Measurements from ENCODE around the gene MROH2B. TPM values are rescaled to one million over a fixed set of nuclear protein-coding genes. Genes with fewer than 3 reads are reported as not detected.

Gene MROH2B
- polyA plus RNA-seq (not detected in 2 replicates), polyA minus RNA-seq (not detected in 2 replicates)

DNA sequence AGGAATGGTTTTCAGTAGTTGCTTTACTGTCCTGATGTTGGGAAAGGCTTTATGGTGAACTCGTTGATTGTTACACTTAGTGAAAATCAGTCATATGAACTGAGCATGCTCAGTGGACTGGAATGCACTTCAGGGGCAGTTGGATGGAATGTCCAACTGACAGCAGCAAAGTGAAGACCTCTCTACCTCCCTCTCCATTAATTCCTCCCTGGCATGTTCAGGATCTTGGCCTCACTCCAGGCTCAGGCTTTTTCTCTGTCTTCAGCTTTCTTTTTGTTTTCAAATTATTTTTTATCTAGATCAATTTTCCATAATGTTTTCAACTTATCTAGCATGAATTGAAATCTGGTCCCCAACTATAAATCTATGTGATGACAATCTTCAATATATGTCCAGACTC is at the start of gene MROH2B:
TSS of gene MROH2B (minus strand) at position 101 of the 400 bp plus-strand sequence. CDS start 490 bp downstream, outside the sequence.
- TF ChIP-seq, protein P1, sequence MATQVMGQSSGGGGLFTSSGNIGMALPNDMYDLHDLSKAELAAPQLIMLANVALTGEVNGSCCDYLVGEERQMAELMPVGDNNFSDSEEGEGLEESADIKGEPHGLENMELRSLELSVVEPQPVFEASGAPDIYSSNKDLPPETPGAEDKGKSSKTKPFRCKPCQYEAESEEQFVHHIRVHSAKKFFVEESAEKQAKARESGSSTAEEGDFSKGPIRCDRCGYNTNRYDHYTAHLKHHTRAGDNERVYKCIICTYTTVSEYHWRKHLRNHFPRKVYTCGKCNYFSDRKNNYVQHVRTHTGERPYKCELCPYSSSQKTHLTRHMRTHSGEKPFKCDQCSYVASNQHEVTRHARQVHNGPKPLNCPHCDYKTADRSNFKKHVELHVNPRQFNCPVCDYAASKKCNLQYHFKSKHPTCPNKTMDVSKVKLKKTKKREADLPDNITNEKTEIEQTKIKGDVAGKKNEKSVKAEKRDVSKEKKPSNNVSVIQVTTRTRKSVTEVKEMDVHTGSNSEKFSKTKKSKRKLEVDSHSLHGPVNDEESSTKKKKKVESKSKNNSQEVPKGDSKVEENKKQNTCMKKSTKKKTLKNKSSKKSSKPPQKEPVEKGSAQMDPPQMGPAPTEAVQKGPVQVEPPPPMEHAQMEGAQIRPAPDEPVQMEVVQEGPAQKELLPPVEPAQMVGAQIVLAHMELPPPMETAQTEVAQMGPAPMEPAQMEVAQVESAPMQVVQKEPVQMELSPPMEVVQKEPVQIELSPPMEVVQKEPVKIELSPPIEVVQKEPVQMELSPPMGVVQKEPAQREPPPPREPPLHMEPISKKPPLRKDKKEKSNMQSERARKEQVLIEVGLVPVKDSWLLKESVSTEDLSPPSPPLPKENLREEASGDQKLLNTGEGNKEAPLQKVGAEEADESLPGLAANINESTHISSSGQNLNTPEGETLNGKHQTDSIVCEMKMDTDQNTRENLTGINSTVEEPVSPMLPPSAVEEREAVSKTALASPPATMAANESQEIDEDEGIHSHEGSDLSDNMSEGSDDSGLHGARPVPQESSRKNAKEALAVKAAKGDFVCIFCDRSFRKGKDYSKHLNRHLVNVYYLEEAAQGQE (IDR thresholded peaks at IDR 0.05; ENCODE audit: borderline replicate concordance), result no peak
- TF ChIP-seq SMC3 (conservative IDR thresholded peaks at IDR 0.05; ENCODE audit: poor library complexity), result no peak
- TF ChIP-seq MXI1 (conservative IDR thresholded peaks at IDR 0.05; ENCODE audit: poor library complexity, severe bottlenecking), result no peak
- TF ChIP-seq TAF1 (IDR thresholded peaks at IDR 0.05; ENCODE audit: low read depth), result no peak
- no peak for TF ChIP-seq RAD21 (conservative IDR thresholded peaks at IDR 0.05)
- no peak for TF ChIP-seq POLR2AphosphoS5 (IDR thresholded peaks at IDR 0.05)
- TF ChIP-seq, protein P2, sequence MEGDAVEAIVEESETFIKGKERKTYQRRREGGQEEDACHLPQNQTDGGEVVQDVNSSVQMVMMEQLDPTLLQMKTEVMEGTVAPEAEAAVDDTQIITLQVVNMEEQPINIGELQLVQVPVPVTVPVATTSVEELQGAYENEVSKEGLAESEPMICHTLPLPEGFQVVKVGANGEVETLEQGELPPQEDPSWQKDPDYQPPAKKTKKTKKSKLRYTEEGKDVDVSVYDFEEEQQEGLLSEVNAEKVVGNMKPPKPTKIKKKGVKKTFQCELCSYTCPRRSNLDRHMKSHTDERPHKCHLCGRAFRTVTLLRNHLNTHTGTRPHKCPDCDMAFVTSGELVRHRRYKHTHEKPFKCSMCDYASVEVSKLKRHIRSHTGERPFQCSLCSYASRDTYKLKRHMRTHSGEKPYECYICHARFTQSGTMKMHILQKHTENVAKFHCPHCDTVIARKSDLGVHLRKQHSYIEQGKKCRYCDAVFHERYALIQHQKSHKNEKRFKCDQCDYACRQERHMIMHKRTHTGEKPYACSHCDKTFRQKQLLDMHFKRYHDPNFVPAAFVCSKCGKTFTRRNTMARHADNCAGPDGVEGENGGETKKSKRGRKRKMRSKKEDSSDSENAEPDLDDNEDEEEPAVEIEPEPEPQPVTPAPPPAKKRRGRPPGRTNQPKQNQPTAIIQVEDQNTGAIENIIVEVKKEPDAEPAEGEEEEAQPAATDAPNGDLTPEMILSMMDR (IDR thresholded peaks at IDR 0.05; ENCODE audit: poor library complexity, severe bottlenecking), result no peak
- TF ChIP-seq EP300 (conservative IDR thresholded peaks at IDR 0.05; ENCODE audit: poor library complexity, severe bottlenecking), result no peak
- no peaks in the 10 kb centered on the region for H3F3A ChIP-seq (ENCODE audit: insufficient read depth, low read length, poor library complexity, severe bottlenecking)
- no peaks in the 10 kb centered on the region for H3K27me3 ChIP-seq (ENCODE audit: insufficient read depth, low read depth, low read length)
- no peaks in the 10 kb centered on the region for H3K36me3 ChIP-seq (ENCODE audit: insufficient read depth, low read length)
- H3K79me2 ChIP-seq (replicated peaks; ENCODE audit: insufficient read depth, low read length), result no peaks in the 10 kb centered on the region
- H3K4me2 ChIP-seq (ENCODE audit: low read length), result no peak within 1 kb of the TSS
- no peak within 1 kb of the TSS for H3K9ac ChIP-seq (ENCODE audit: low read length)
- no peaks in the 10 kb centered on the region for H3K9me2 ChIP-seq (ENCODE audit: insufficient read depth, low read length)
- H3K9me3 ChIP-seq (ENCODE audit: low read length), result no peaks in the 10 kb centered on the region
- no peak within 1 kb of the TSS for H2AFZ ChIP-seq (ENCODE audit: low read depth, low read length)
- no peaks in the 10 kb centered on the region for H4K20me1 ChIP-seq (ENCODE audit: insufficient read depth)
- H3K27ac ChIP-seq (ENCODE audit: low read length), result no peak within 1 kb of the TSS
- H3K4me3 ChIP-seq (ENCODE audit: low read length), result no peak within 1 kb of the TSS

DNA sequence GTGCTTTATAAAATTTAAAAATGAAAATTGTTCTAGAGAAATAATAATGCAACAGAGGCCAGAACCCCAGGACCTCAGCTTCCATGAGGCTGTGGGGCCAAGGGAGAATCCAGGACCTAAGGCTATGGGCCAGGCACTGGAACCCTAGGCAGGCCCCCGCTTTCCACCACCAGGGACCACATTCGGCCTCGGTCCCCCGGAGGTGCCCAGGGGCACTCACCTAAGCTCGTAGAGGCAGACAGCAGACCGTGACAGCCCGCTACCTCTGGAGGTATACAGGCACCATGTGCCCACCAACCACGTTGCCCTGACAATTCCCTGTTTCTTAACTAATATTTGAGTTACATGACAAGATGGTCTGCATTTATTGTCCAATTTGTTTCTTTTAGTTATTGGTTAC is 49.5 kb upstream of the MROH2B start:
- TF ChIP-seq, protein P2 (IDR thresholded peaks at IDR 0.05; ENCODE audit: poor library complexity, severe bottlenecking), result no peak
- TF ChIP-seq EZH2 (IDR thresholded peaks at IDR 0.05; ENCODE audit: borderline replicate concordance, insufficient read depth, low read length, poor library complexity, severe bottlenecking) (no peak), RAD21 (conservative IDR thresholded peaks at IDR 0.05) (no peak), SMC3 (conservative IDR thresholded peaks at IDR 0.05; ENCODE audit: poor library complexity) (no peak), EP300 (conservative IDR thresholded peaks at IDR 0.05; ENCODE audit: poor library complexity, severe bottlenecking) (no peak), POLR2AphosphoS5 (IDR thresholded peaks at IDR 0.05) (no peak)
- TF ChIP-seq, protein P1 (IDR thresholded peaks at IDR 0.05; ENCODE audit: borderline replicate concordance), result no peak
- Histone ChIP-seq H3K27ac (ENCODE audit: low read length) (no peak overlapping the region), H3K9ac (ENCODE audit: low read length) (no peak overlapping the region), H3K79me2 (replicated peaks; ENCODE audit: insufficient read depth, low read length) (no peaks in the 10 kb centered on the region), H3K9me2 (ENCODE audit: insufficient read depth, low read length) (no peaks in the 10 kb centered on the region), H4K20me1 (ENCODE audit: insufficient read depth) (no peaks in the 10 kb centered on the region), H3K4me3 (ENCODE audit: low read length) (no peak overlapping the region), H3K9me3 (ENCODE audit: low read length) (no peaks in the 10 kb centered on the region), H2AFZ (ENCODE audit: low read depth, low read length) (no peak overlapping the region), H3K36me3 (ENCODE audit: insufficient read depth, low read length) (no peaks in the 10 kb centered on the region), H3K4me2 (ENCODE audit: low read length) (no peak overlapping the region), H3F3A (ENCODE audit: insufficient read depth, low read length, poor library complexity, severe bottlenecking) (no peaks in the 10 kb centered on the region), H3K27me3 (ENCODE audit: insufficient read depth, low read depth, low read length) (no peaks in the 10 kb centered on the region)

Data from neural cell (in vitro differentiated cells).